Transverse colon (tissue), 4 donors: Measurements from ENCODE around the gene PRSS12.

ENCODE experiments used
- CTCF ChIP-seq, 5 experiments: fragments of 200-600 bp in 3 of 5; fragments of 450-650 bp in 2 of 5; sonication (generic) in 3 of 5; IDR thresholded peaks; 1 replicate in 2 of 5; 2 replicates in 3 of 5; pipeline ENCODE4 v1.5.1; 2016 to 2017; ENCODE audit warnings: antibody characterized with exemption in 5 of 5, inconsistent platforms in 3 of 5, mild to moderate bottlenecking in 2 of 5, moderate library complexity in 1 of 5
- EP300 ChIP-seq: sonication (generic); formaldehyde crosslinking; IDR thresholded peaks from one replicate; pipeline ENCODE4 v1.6.1; 2017; ENCODE audit warnings: antibody characterized with exemption, low read depth
- POLR2A ChIP-seq: fragments of 450-650 bp; IDR thresholded peaks from one replicate; pipeline ENCODE4 v1.6.1; 2016; ENCODE audit warnings: antibody characterized with exemption, mild to moderate bottlenecking, moderate library complexity
- POLR2AphosphoS5 ChIP-seq, 3 donors: sonication (generic); formaldehyde crosslinking; IDR thresholded peaks; one replicate each; pipeline ENCODE4 v1.6.1; 2016; ENCODE audit warnings: antibody characterized with exemption in 3 of 3

- no peak for TF ChIP-seq CTCF (IDR thresholded peaks at IDR 0.05)
- TF ChIP-seq POLR2AphosphoS5 (IDR thresholded peaks at IDR 0.05): no peak
- TF ChIP-seq POLR2A: no peak
- no peak for TF ChIP-seq EP300
These were observed 45.7 kb upstream of the PRSS12 start for GRCh38 chr4:118398226-118399090.
